HEK293 (cell line): ENCODE measurements around the gene SHCBP1.

Experiments
- GLI4 ChIP-seq: fragments of 450-650 bp; formaldehyde crosslinking; IDR thresholded peaks from 2 replicates; pipeline ENCODE4 v1.5.1; 2016; ENCODE audit warnings: missing biosample characterization, missing genetic modification characterization
- ZNF391 ChIP-seq: fragments of 450-650 bp; formaldehyde crosslinking; IDR thresholded peaks from 2 replicates; pipeline ENCODE4 v1.5.1; 2016; ENCODE audit warnings: low read depth, missing biosample characterization, missing genetic modification characterization, borderline replicate concordance
- TF ChIP-seq, protein P1 (sequence below): fragments of 450-650 bp; formaldehyde crosslinking; IDR thresholded peaks from 2 replicates; pipeline ENCODE4 v1.5.1; 2016; ENCODE audit warnings: missing biosample characterization, missing genetic modification characterization

- no peak for TF ChIP-seq GLI4
- TF ChIP-seq, protein P1, sequence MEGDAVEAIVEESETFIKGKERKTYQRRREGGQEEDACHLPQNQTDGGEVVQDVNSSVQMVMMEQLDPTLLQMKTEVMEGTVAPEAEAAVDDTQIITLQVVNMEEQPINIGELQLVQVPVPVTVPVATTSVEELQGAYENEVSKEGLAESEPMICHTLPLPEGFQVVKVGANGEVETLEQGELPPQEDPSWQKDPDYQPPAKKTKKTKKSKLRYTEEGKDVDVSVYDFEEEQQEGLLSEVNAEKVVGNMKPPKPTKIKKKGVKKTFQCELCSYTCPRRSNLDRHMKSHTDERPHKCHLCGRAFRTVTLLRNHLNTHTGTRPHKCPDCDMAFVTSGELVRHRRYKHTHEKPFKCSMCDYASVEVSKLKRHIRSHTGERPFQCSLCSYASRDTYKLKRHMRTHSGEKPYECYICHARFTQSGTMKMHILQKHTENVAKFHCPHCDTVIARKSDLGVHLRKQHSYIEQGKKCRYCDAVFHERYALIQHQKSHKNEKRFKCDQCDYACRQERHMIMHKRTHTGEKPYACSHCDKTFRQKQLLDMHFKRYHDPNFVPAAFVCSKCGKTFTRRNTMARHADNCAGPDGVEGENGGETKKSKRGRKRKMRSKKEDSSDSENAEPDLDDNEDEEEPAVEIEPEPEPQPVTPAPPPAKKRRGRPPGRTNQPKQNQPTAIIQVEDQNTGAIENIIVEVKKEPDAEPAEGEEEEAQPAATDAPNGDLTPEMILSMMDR (tag by site-specific recombination), result no peak
- TF ChIP-seq ZNF391 (tag by site-specific recombination), result no peak
Observed at GRCh38 chr16:46555951-46556350, 65.2 kb downstream of the SHCBP1 start.
